K562 (cell line): ENCODE measurements around the gene C19orf47. TPM values are rescaled to one million over a fixed set of nuclear protein-coding genes. Genes with fewer than 3 reads are reported as not detected.
A peak's percentile ranks its signal among the peaks of the same experiment; 100 is the strongest.

Experiments
- ATAC-seq: fragments of 200-7000 bp; cut with Tn5 transposase; 3 replicates; pipeline ENCODE4 v1.9.1; 2020; ENCODE audit warnings: moderate library complexity
- BruUV-seq: library from RNA; stranded (reverse); fragments of 400-500 nt; replicated peaks from 2 replicates; lab custom pipeline; 2021; lab: Mats Ljungman, UMichigan
- CTCF ChIA-PET: fragments of 300-600 bp; formaldehyde crosslinking; extraction: SDS; loops from one replicate; lab custom pipeline; 2021; ENCODE audit warnings: low intra/inter-chr PET ratio; lab: Yijun Ruan, JAX
- POLR2A ChIA-PET: fragments of 300-600, 350-650 bp; sonication (Branson Sonifier 250); formaldehyde crosslinking; extraction: SDS; loops from one replicate; lab custom pipeline; 2021; ENCODE audit warnings: antibody characterized with exemption, inconsistent platforms; lab: Yijun Ruan, JAX
- DNase-seq, 4 experiments: peaks; one replicate each; pipeline versions ENCODE4 v3.0.0 to v3.0.0-alpha.2; 2011 to 2018; ENCODE audit warnings: low spot score in 3 of 4, mixed read lengths in 3 of 4; ENCODE audit errors: extremely low read depth in 1 of 4
- FAIRE-seq: peaks from 2 replicates; lab custom pipeline; 2011; peaks lifted over from hg19 to GRCh38; lab: Jason Lieb, UNC
- H2AFZ ChIP-seq: 2 replicates; pipeline ENCODE4 v1.6.0; 2011; ENCODE audit warnings: low read depth, low read length, control low read depth, inconsistent platforms
- H3K27ac ChIP-seq: fragments of 200-600 bp; 3 replicates; pipeline ENCODE4 v1.8.0; 2011; ENCODE audit warnings: low read depth, mild to moderate bottlenecking, control low read depth, inconsistent platforms, low read length, moderate library complexity, mixed read lengths; ENCODE audit errors: extremely low read depth
- H3K27me3 ChIP-seq, 2 experiments: fragments of 300-600 bp in 1 of 2; 2 replicates in 1 of 2; 3 replicates in 1 of 2; pipeline versions ENCODE4 v1.6.0 to v1.8.0; 2011; ENCODE audit warnings: inconsistent platforms in 2 of 2, low read length in 2 of 2, mild to moderate bottlenecking in 1 of 2, mixed read lengths in 1 of 2, moderate library complexity in 1 of 2; ENCODE audit not compliant: control insufficient read depth in 2 of 2, insufficient read depth in 2 of 2
- H3K36me3 ChIP-seq: fragments of 300-600 bp; 3 replicates; pipeline ENCODE4 v1.8.0; 2011; ENCODE audit warnings: mild to moderate bottlenecking, low read length, inconsistent platforms; ENCODE audit not compliant: control insufficient read depth, insufficient read depth
- H3K4me1 ChIP-seq, 2 experiments: fragments of 200-600 bp in 1 of 2; replicated peaks in 1 of 2; 2 replicates in 1 of 2; 3 replicates in 1 of 2; pipeline versions ENCODE4 v1.5.1 to v1.8.0; 2011; ENCODE audit warnings: inconsistent platforms in 2 of 2, low read length in 2 of 2, mild to moderate bottlenecking in 1 of 2, mixed read lengths in 1 of 2, moderate library complexity in 1 of 2; ENCODE audit not compliant: control insufficient read depth in 2 of 2, insufficient read depth in 2 of 2
- H3K4me2 ChIP-seq: 2 replicates; pipeline ENCODE4 v1.6.1; 2011; ENCODE audit warnings: low read length, control low read depth, inconsistent platforms, mixed read lengths; ENCODE audit not compliant: insufficient read depth
- H3K4me3 ChIP-seq: fragments of 200-600 bp; sonication (generic), shearing (Covaris generic); 2 replicates; pipeline ENCODE4 v1.5.1; 2016; ENCODE audit warnings: control low read depth, inconsistent platforms
- H3K79me2 ChIP-seq: fragments of 200-600 bp; 3 replicates; pipeline ENCODE4 v1.8.0; 2011; ENCODE audit warnings: low read length, inconsistent platforms; ENCODE audit not compliant: control insufficient read depth, insufficient read depth
- H3K9ac ChIP-seq, 2 experiments: 2 replicates each; pipeline versions ENCODE4 v1.6.0 to v1.6.1; 2011; ENCODE audit warnings: low read depth in 2 of 2, low read length in 2 of 2, control low read depth in 1 of 2, inconsistent platforms in 1 of 2, mild to moderate bottlenecking in 1 of 2, mixed read lengths in 1 of 2; ENCODE audit not compliant: insufficient read depth in 1 of 2
- H3K9me1 ChIP-seq: one replicate; pipeline ENCODE4 v1.6.0; 2011; ENCODE audit warnings: inconsistent platforms, mild to moderate bottlenecking, low read length, moderate library complexity; ENCODE audit not compliant: control insufficient read depth, insufficient read depth
- H3K9me3 ChIP-seq: replicated peaks from 2 replicates; pipeline ENCODE4 v1.5.1; 2011; ENCODE audit warnings: low read depth, low read length, inconsistent platforms; ENCODE audit not compliant: control insufficient read depth, insufficient read depth
- H4K20me1 ChIP-seq: replicated peaks from 2 replicates; pipeline ENCODE4 v1.6.1; 2011; ENCODE audit warnings: low read length, inconsistent platforms, mixed read lengths; ENCODE audit not compliant: control insufficient read depth, insufficient read depth
- ATF3 ChIP-seq, 2 experiments: fragments of 450-650 bp in 1 of 2; sonication (generic) in 1 of 2; formaldehyde crosslinking in 1 of 2; IDR thresholded peaks in 1 of 2; conservative IDR thresholded peaks in 1 of 2; 2 replicates each; pipeline versions ENCODE4 v1.6.1 to v1.8.1; 2016 to 2023; ENCODE audit warnings: mild to moderate bottlenecking in 2 of 2, moderate library complexity in 2 of 2, inconsistent platforms in 1 of 2, missing genetic modification reagents in 1 of 2
- ATF7 ChIP-seq: fragments of 450-650 bp; IDR thresholded peaks from 2 replicates; pipeline ENCODE4 v1.7.1; 2014; ENCODE audit warnings: mild to moderate bottlenecking, moderate library complexity
- CEBPB ChIP-seq: fragments of 450-650 bp; IDR thresholded peaks from 2 replicates; pipeline ENCODE4 v1.6.1; 2016; ENCODE audit warnings: missing genetic modification characterization, missing compliant biosample characterization
- CEBPG ChIP-seq, 3 experiments: fragments of 200-800 bp in 1 of 3; sonication (Bioruptor generic) in 1 of 3; sonication (generic) in 1 of 3; formaldehyde crosslinking in 1 of 3; IDR thresholded peaks in 2 of 3; conservative IDR thresholded peaks in 1 of 3; 2 replicates each; pipeline versions ENCODE4 v1.6.1 to v1.8.0; 2016 to 2022; ENCODE audit warnings: missing compliant biosample characterization in 2 of 3, missing genetic modification characterization in 2 of 3, mild to moderate bottlenecking in 1 of 3, missing genetic modification reagents in 1 of 3
- EGR1 ChIP-seq: fragments of 450-650 bp; conservative IDR thresholded peaks from 2 replicates; pipeline ENCODE4 v1.6.1; 2017; ENCODE audit warnings: mild to moderate bottlenecking
- EP400 ChIP-seq: fragments of 450-650 bp; IDR thresholded peaks from 2 replicates; pipeline ENCODE4 v1.6.1; 2017; ENCODE audit warnings: antibody characterized with exemption, mild to moderate bottlenecking, moderate library complexity
- JUN ChIP-seq, 2 experiments: sonication (generic) in 1 of 2; formaldehyde crosslinking in 1 of 2; IDR thresholded peaks; 2 replicates each; pipeline versions ENCODE4 v1.6.1 to v1.8.0; 2012 to 2022; ENCODE audit warnings: borderline replicate concordance in 2 of 2, mild to moderate bottlenecking in 2 of 2, improper control_type of control experiment in 1 of 2, low read depth in 1 of 2, low read length in 1 of 2, missing genetic modification reagents in 1 of 2
- JUND ChIP-seq, 2 experiments: IDR thresholded peaks; 2 replicates in 1 of 2; 3 replicates in 1 of 2; pipeline ENCODE4 v1.6.1; 2011; ENCODE audit warnings: borderline replicate concordance in 2 of 2, low read depth in 2 of 2, low read length in 2 of 2, improper control_type of control experiment in 1 of 2, missing biosample characterization in 1 of 2, missing genetic modification characterization in 1 of 2, missing genetic modification reagents in 1 of 2
- MAFG ChIP-seq: fragments of 450-650 bp; conservative IDR thresholded peaks from 2 replicates; pipeline ENCODE4 v1.6.1; 2016; ENCODE audit warnings: missing genetic modification characterization, missing compliant biosample characterization
- MTF1 ChIP-seq: fragments of 250-450 bp; sonication (Bioruptor Pico); IDR thresholded peaks from 2 replicates; pipeline ENCODE4 v1.9.0; 2021; ENCODE audit warnings: moderate library complexity, mild to moderate bottlenecking, inconsistent platforms, borderline replicate concordance
- NR2C2 ChIP-seq, 2 experiments: fragments of 200-800 bp in 1 of 2; sonication (Bioruptor generic) in 1 of 2; sonication (generic) in 1 of 2; formaldehyde crosslinking in 1 of 2; IDR thresholded peaks; 2 replicates each; pipeline versions ENCODE4 v1.6.1 to v1.8.0; 2016 to 2022; ENCODE audit warnings: mild to moderate bottlenecking in 1 of 2, missing compliant biosample characterization in 1 of 2, missing genetic modification characterization in 1 of 2, missing genetic modification reagents in 1 of 2
- NRF1 ChIP-seq, 2 experiments: fragments of 450-650 bp; IDR thresholded peaks in 1 of 2; conservative IDR thresholded peaks in 1 of 2; 2 replicates each; pipeline ENCODE4 v1.6.1; 2014; ENCODE audit warnings: mild to moderate bottlenecking in 2 of 2
- SRF ChIP-seq, 2 experiments: fragments of 250-450, 450-650 bp in 1 of 2; sonication (Bioruptor Pico) in 1 of 2; sonication (generic) in 1 of 2; formaldehyde crosslinking; IDR thresholded peaks; 2 replicates each; pipeline versions ENCODE4 v1.5.0 to v1.5.1; 2020 to 2022; ENCODE audit warnings: mild to moderate bottlenecking in 1 of 2, missing genetic modification reagents in 1 of 2
- ZNF408 ChIP-seq: fragments of 250-450 bp; sonication (Bioruptor Pico); IDR thresholded peaks from 2 replicates; pipeline ENCODE4 v1.4.0; 2020; ENCODE audit warnings: low read depth, mild to moderate bottlenecking, moderate library complexity
- WGBS: fragments of 100-300 bp; shearing (Covaris generic); methylation state at CpG from one replicate; pipeline ENCODE4 v1.1.6; 2016; ENCODE audit warnings: low coverage, mixed read lengths; ENCODE audit not compliant: insufficient coverage; ENCODE audit errors: missing lambda C conversion rate; 5-methylcytosine and 5-hydroxymethylcytosine counted together
- in situ Hi-C: fragments of 300-500 bp; cut with MboI; formaldehyde crosslinking; loops from 4 replicates; pipeline ENCODE4 v1.15.0; 2018; ENCODE audit warnings: inconsistent platforms, mixed read lengths
- intact Hi-C: fragments of 100-400 bp; cut with micrococcal nuclease; formaldehyde crosslinking; loops from 2 replicates; pipeline ENCODE4 v1.14.2; 2022
- polyA plus RNA-seq, 8 experiments: library from polyadenylated mRNA; depleted of rRNA in 4 of 8; stranded (reverse) in 5 of 8; unstranded in 3 of 8; fragments of >200 nt; fragmentation: Nextera tagmentation in 2 of 8; fragmentation: Illumina TruSeq in 1 of 8; extraction: Ambion mirVana in 2 of 8; extraction: Trizol in 1 of 8; gene quantifications; 2 replicates each; pipeline versions ENCODE4 v1.2.1 to v1.2.3, GENCODE V29; 2011 to 2014; ENCODE audit warnings: inconsistent platforms in 1 of 8, missing spikeins in 1 of 8
- total RNA-seq, 7 experiments: library from RNA; depleted of rRNA in 6 of 7; stranded (reverse); fragments of >200 nt in 6 of 7; fragmentation: Illumina TruSeq in 2 of 7; extraction: Trizol in 2 of 7; gene quantifications; 2 replicates each; pipeline versions ENCODE4 v1.2.1 to v1.2.3, GENCODE V29; 2011 to 2021; ENCODE audit warnings: low replicate concordance in 1 of 7
- TF ChIP-seq, protein P1 (sequence below): fragments of 200-800 bp; sonication (Bioruptor generic); IDR thresholded peaks from 2 replicates; pipeline ENCODE4 v1.6.1; 2017; ENCODE audit warnings: missing genetic modification characterization, missing compliant biosample characterization

The C19orf47 gene
- total and polyA plus RNA-seq, 9 of the 15 experiments (the other 6 are each of a cell fraction or from before 2014, with no cell fraction given): 0.08 to 26.1 (median 14.7) TPM

- no peak overlapping the region for H2AFZ ChIP-seq
- H3K4me1 ChIP-seq: peaks cover 24 to 26% of the 10 kb centered on the region in 2 experiments
- FAIRE-seq (peak; percentile 75), ATAC-seq (no peak), DNase-seq (no peak)
- H3K4me2 ChIP-seq: no peak overlapping the region
- H3K9ac ChIP-seq: no peak overlapping the region; a peak in 1 of 4 replicates
- ChIA-PET CTCF (no interaction called here), POLR2A (no interaction called here)
- TF ChIP-seq CEBPB (tag): peak; percentile 93
- no peak for TF ChIP-seq ZNF408 (CRISPR knock-in tag)
- peak; percentile 68; the same call in 1 of the 2 replicates for TF ChIP-seq ATF3 (IDR thresholded peaks at IDR 0.05)
- no peak for TF ChIP-seq ATF3 (CRISPR knock-in tag; conservative IDR thresholded peaks at IDR 0.05)
- no peak for TF ChIP-seq MTF1 (CRISPR knock-in tag)
- TF ChIP-seq JUND (IDR thresholded peaks at IDR 0.05; ENCODE audit: borderline replicate concordance, low read depth, low read length): peak; percentile 50
- peak; percentile 35; the same call in 1 of the 3 replicates for TF ChIP-seq JUND (tag; IDR thresholded peaks at IDR 0.05; ENCODE audit: borderline replicate concordance, low read depth, low read length)
- peak; percentile 72; the same call in 1 of the 2 replicates for TF ChIP-seq JUN (IDR thresholded peaks at IDR 0.05; ENCODE audit: borderline replicate concordance, low read depth, low read length)
- TF ChIP-seq JUN (CRISPR knock-in tag; IDR thresholded peaks at IDR 0.05; ENCODE audit: borderline replicate concordance): no peak
- peak; percentile 76 for TF ChIP-seq ATF7
- TF ChIP-seq MAFG (tag): 0 out of 2 replicates have a peak, but pooled peaks have one; percentile 10
- TF ChIP-seq, protein P1, sequence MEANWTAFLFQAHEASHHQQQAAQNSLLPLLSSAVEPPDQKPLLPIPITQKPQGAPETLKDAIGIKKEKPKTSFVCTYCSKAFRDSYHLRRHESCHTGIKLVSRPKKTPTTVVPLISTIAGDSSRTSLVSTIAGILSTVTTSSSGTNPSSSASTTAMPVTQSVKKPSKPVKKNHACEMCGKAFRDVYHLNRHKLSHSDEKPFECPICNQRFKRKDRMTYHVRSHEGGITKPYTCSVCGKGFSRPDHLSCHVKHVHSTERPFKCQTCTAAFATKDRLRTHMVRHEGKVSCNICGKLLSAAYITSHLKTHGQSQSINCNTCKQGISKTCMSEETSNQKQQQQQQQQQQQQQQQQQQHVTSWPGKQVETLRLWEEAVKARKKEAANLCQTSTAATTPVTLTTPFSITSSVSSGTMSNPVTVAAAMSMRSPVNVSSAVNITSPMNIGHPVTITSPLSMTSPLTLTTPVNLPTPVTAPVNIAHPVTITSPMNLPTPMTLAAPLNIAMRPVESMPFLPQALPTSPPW (CRISPR knock-in tag): 0 out of 2 replicates have a peak, but pooled peaks have one; percentile 17
- 0 out of 4 replicates have a peak, but pooled peaks of 1 of the 2 experiments have one; percentile 14 for TF ChIP-seq NRF1 (conservative IDR thresholded peaks at IDR 0.05 in 1 of 2, IDR thresholded peaks at IDR 0.05 in 1 of 2)
- no peak for TF ChIP-seq EGR1
- peak in 1 of 2 experiments; percentile 90; a peak in 2 of 4 replicates for TF ChIP-seq SRF (CRISPR knock-in tag; IDR thresholded peaks at IDR 0.05)
- TF ChIP-seq CEBPG (CRISPR knock-in tag; IDR thresholded peaks at IDR 0.05): peak; percentile 72
- peak; percentile 61 to 77; a peak in 2 of 4 replicates for TF ChIP-seq CEBPG (tag; conservative IDR thresholded peaks at IDR 0.05 in 1 of 2, IDR thresholded peaks at IDR 0.05 in 1 of 2)
- TF ChIP-seq NR2C2 (CRISPR knock-in tag; IDR thresholded peaks at IDR 0.05): no peak
- peak; percentile 47; the same call in 1 of the 2 replicates for TF ChIP-seq NR2C2 (tag; IDR thresholded peaks at IDR 0.05)
- no peak for TF ChIP-seq EP400
- H3K9me1 ChIP-seq: no peaks in the 10 kb centered on the region
- in situ Hi-C loops: no loop called here
- WGBS: 66% methylated on average over 10 of the region's 12 CpGs
- H3K27me3 ChIP-seq: no peaks in the 10 kb centered on the region
- H3K36me3 ChIP-seq: no peaks in the 10 kb centered on the region; the same call in 1 of the 3 replicates
- intact Hi-C loops: loop anchor here (10.0 kb wide), 1 partner anchor 216 kb away; no protein-coding TSS in a partner anchor
- no peak overlapping the region for H3K4me3 ChIP-seq
- H3K9me3 ChIP-seq: no peaks in the 10 kb centered on the region
- peaks cover 6% of the 10 kb centered on the region; the same call in 2 of the 3 replicates for H3K79me2 ChIP-seq
- no peak overlapping the region for H3K27ac ChIP-seq
- BruUV-seq: no TSS peak
- H4K20me1 ChIP-seq: peaks cover 5% of the 10 kb centered on the region; the same call in 1 of the 2 replicates
Observed at GRCh38 chr19:40360708-40361241, 12.6 kb upstream of the C19orf47 start.
